Right atrium auricular region (tissue), 2 donors: ENCODE data around the gene PSME3. TPM values are rescaled to one million over a fixed set of nuclear protein-coding genes. Genes with fewer than 3 reads are reported as not detected.

Experiments
- DNase-seq: peaks from one replicate; pipeline ENCODE4 v3.0.0-alpha.2; 2019; ENCODE audit warnings: low spot score
- H3K27ac ChIP-seq, 2 donors: fragments of 200-600 bp; sonication (generic); 1 replicate in 1 of 2; 2 replicates in 1 of 2; pipeline ENCODE4 v1.5.1; 2016 to 2019
- H3K27me3 ChIP-seq, 2 donors: fragments of 200-600 bp; sonication (generic); one replicate each; pipeline versions ENCODE4 v1.5.1 to v1.6.0; 2017 to 2019
- H3K36me3 ChIP-seq: fragments of 200-600 bp; sonication (generic); one replicate; pipeline ENCODE4 v1.5.1; 2016
- H3K4me1 ChIP-seq, 2 donors: fragments of 200-600 bp; sonication (generic); one replicate each; pipeline versions ENCODE4 v1.5.1 to v1.6.0; 2017 to 2019
- H3K4me3 ChIP-seq, 2 donors: fragments of 200-600 bp; sonication (generic); 1 replicate in 1 of 2; 2 replicates in 1 of 2; pipeline ENCODE4 v1.5.1; 2017 to 2019; ENCODE audit warnings: mild to moderate bottlenecking in 1 of 2, moderate library complexity in 1 of 2
- H3K9me3 ChIP-seq, 2 donors: fragments of 200-600 bp; sonication (generic); one replicate each; pipeline ENCODE4 v1.5.1; 2019
- total RNA-seq, 2 donors: library from RNA; depleted of rRNA; stranded (reverse); fragments of >200 nt; gene quantifications; one replicate each; pipeline ENCODE4 v1.1.0, GENCODE V29; 2016
- TF ChIP-seq, protein P1 (sequence below), 2 donors: fragments of 200-600 bp; sonication (generic); IDR thresholded peaks; one replicate each; pipeline ENCODE4 v1.5.1; 2019; ENCODE audit warnings: antibody characterized with exemption in 2 of 2

PSME3 gene
- total RNA-seq, 2 donors from 2014 or later = 63.8 to 66.1 TPM

DNA sequence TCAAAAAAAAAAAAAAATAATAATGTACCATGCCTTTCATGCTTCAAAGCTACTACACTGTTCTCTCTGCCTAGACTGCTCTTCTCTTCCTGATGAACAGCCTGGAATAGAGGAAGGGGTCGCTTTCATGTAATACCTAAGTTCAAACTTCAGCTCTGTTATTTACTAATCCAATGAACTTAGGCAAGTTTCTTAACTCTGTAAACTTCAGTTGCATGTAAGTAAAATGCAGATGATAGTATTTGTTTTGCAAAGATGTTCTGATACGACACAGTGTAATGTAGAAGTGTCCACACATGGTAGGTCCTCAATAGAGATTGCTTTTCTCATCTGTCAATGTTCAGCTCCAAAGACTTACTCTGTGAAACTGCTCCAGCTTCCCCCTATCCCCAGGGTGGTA, 41.2 kb upstream of the PSME3 start:
- DNase-seq = no peak
- no peak overlapping the region for H3K27ac ChIP-seq
- H3K36me3 ChIP-seq = no peaks in the 10 kb centered on the region
- TF ChIP-seq, protein P1, sequence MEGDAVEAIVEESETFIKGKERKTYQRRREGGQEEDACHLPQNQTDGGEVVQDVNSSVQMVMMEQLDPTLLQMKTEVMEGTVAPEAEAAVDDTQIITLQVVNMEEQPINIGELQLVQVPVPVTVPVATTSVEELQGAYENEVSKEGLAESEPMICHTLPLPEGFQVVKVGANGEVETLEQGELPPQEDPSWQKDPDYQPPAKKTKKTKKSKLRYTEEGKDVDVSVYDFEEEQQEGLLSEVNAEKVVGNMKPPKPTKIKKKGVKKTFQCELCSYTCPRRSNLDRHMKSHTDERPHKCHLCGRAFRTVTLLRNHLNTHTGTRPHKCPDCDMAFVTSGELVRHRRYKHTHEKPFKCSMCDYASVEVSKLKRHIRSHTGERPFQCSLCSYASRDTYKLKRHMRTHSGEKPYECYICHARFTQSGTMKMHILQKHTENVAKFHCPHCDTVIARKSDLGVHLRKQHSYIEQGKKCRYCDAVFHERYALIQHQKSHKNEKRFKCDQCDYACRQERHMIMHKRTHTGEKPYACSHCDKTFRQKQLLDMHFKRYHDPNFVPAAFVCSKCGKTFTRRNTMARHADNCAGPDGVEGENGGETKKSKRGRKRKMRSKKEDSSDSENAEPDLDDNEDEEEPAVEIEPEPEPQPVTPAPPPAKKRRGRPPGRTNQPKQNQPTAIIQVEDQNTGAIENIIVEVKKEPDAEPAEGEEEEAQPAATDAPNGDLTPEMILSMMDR (IDR thresholded peaks at IDR 0.05) = no peak
- no peaks in the 10 kb centered on the region for H3K27me3 ChIP-seq
- H3K9me3 ChIP-seq = no peaks in the 10 kb centered on the region
- H3K4me1 ChIP-seq = peaks cover 0 to 3% of the 10 kb centered on the region in 2 donors
- H3K4me3 ChIP-seq = no peak overlapping the region

DNA sequence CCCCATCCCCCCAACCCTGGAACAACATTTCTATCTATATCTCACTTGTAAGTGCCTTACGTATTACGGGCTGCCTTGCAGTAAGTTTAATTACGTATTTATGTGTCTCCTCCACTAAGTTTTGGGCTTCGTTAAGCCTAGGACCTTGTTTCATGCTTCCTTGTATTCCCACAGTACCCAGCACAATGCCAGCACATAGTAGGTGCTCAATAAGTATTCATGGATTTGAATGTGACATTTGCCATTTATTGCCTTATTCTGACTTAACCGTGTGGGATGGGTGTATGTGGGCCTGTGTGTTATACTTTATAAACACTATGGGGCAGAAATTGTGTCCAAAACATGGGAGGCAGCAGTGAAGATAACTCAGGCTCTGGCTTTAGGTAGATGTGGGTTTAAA, 40.7 kb upstream of the PSME3 start:
- H3K27ac ChIP-seq = no peak overlapping the region
- H3K36me3 ChIP-seq = no peaks in the 10 kb centered on the region
- no peak for DNase-seq
- peaks cover 0 to 9% of the 10 kb centered on the region in 2 donors for H3K4me1 ChIP-seq
- H3K9me3 ChIP-seq = no peaks in the 10 kb centered on the region
- TF ChIP-seq, protein P1 (IDR thresholded peaks at IDR 0.05) = no peak
- H3K27me3 ChIP-seq = no peaks in the 10 kb centered on the region
- no peak overlapping the region for H3K4me3 ChIP-seq

DNA sequence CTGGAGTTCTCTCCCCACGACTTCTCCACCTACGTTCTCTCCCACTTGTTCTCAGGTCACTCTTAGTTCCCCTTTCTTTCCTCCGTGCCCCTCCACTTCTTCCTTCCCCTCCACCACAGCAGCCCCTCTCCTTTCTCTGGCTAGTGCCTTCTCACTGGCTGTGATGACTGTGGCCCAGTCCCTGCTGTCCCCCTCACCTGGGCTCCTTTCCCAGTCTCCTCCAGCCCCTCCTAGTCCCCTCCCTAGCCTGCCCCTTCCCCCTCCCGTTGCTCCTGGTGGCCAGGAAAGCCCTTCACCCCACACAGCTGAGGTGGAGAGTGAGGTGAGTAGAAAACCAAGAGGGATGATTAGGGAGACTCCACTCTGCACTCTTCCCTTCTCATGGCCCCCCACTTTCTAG, 38.1 kb upstream of the PSME3 start:
- H3K9me3 ChIP-seq = no peaks in the 10 kb centered on the region
- TF ChIP-seq, protein P1 (IDR thresholded peaks at IDR 0.05) = no peak

DNA sequence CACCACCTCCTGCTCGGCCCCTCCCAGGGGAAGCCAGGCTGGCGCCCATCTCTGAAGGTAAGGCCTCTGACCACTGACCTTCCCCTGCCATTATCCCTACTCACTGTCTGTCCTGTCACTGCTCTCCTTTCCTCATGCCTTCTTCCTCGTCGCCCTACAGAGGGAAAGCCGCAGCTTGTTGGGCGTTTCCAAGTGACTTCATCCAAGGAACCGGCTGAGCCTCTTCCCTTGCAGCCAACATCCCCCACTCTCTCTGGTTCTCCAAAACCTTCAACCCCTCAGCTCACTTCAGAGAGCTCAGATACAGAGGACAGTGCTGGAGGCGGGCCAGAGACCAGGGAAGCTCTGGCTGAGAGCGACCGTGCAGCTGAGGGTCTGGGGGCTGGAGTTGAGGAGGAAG, 37.7 kb upstream of the PSME3 start:
- no peak overlapping the region for H3K27ac ChIP-seq
- no peak for DNase-seq
- H3K36me3 ChIP-seq = no peaks in the 10 kb centered on the region
- no peak overlapping the region for H3K4me3 ChIP-seq
- peaks cover 0 to 15% of the 10 kb centered on the region in 2 donors for H3K4me1 ChIP-seq
- H3K27me3 ChIP-seq = no peaks in the 10 kb centered on the region
- H3K9me3 ChIP-seq = no peaks in the 10 kb centered on the region
- TF ChIP-seq, protein P1 (IDR thresholded peaks at IDR 0.05) = no peak

More for the DNA sequence above, 38.1 kb upstream of the PSME3 start:
- DNase-seq = no peak
- H3K4me3 ChIP-seq = no peak overlapping the region
- H3K4me1 ChIP-seq = peaks cover 0 to 15% of the 10 kb centered on the region in 2 donors
- H3K36me3 ChIP-seq = no peaks in the 10 kb centered on the region
- no peaks in the 10 kb centered on the region for H3K27me3 ChIP-seq
- H3K27ac ChIP-seq = no peak overlapping the region

DNA sequence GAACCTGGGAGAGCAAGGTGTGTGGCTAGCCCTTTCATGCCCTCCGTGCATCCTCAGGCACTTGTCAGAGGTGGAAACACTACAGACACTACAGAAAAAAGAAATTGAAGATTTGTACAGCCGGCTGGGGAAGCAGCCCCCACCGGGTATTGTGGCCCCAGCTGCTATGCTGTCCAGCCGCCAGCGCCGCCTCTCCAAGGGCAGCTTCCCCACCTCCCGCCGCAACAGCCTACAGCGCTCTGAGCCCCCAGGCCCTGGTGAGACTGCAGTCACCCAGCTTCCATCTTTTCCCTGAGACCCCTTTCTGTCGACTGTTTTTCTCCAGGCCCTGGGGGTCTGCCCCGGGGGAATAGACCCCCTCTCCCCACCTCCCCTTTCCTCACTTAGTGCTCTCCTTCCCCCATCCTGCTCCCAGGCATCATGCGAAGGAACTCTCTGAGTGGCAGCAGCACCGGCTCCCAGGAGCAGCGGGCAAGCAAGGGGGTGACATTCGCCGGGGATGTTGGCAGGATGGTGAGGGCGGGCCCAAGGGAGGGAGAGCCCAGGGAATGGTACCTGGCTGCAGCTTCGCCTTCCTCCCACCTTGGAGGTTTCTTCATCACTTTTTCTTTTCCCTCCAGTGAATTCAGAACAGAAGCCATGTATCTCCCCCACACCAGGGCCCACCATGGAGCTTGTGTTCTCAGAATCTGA, 37.0 kb upstream of the PSME3 start:
- TF ChIP-seq, protein P1 (IDR thresholded peaks at IDR 0.05) = no peak
- Histone ChIP-seq H3K4me3 (no peak overlapping the region), H3K27ac (no peak overlapping the region), H3K27me3 (no peaks in the 10 kb centered on the region), H3K36me3 (no peaks in the 10 kb centered on the region), H3K9me3 (no peaks in the 10 kb centered on the region), H3K4me1 (peaks cover 0 to 15% of the 10 kb centered on the region in 2 donors)
- no peak for DNase-seq
